ENCODE results near the gene TRIM17. TPM values are rescaled to one million over a fixed set of nuclear protein-coding genes. Genes with fewer than 3 reads are reported as not detected.

The TRIM17 gene
- total and polyA plus RNA-seq, 9 of the 15 experiments (the other 6 are each of a cell fraction or from before 2014, with no cell fraction given) = not detected

DNA sequence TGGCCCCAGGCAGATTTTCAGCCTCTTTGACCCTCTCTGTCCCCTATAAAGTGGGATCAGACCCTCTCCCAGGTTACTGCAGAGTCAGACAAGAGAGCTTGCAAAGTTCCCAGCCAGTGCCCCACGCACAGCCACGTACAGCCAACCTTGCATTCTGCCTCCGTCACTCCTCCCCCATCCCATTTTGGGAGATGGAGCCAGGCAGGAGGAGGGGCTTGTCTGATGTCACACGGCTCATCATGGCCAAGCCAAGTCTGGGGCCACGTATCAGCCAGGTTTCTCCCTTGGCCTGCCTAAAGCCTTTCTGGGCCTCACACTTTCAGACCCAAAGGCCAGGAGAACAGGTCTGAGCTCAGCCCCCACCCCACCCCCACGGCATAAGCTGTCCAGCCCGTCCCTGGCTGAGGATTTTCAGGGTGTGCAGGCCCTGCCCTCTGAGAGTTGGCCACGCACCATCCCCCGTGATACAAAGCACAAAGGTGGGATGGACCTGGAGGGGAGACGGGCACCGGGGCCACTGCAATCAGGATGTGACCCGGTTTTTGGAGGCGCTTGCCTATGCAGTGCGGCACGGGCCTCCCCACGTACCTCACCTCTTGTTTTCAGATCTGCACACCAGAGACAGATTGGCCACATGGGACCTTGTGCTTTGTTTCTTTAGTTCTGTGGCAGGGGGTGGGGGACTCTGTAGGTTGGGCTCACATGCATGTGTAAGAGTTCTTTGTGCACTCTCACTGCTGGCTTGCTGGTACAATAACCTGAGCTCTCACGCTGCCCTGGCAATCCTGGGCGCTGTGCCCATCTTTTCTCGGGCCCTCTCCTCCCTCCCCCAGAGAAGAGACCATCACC lies 57.7 kb downstream of the TRIM17 start:
- no peaks in the 10 kb centered on the region for H3K27me3 ChIP-seq (ENCODE audit: control insufficient read depth in 2 of 2, insufficient read depth in 2 of 2, low read length in 2 of 2)
- H3K27ac ChIP-seq (ENCODE audit: extremely low read depth, low read depth, low read length) = no peak overlapping the region
- H4K20me1 ChIP-seq (replicated peaks; ENCODE audit: control insufficient read depth, insufficient read depth, low read length) = no peaks in the 10 kb centered on the region
- H3K9ac ChIP-seq (ENCODE audit: insufficient read depth in 1 of 2, low read depth in 2 of 2, low read length in 2 of 2) = no peak overlapping the region; a peak in 1 of 4 replicates
- H3K9me1 ChIP-seq (ENCODE audit: control insufficient read depth, insufficient read depth, low read length) = no peaks in the 10 kb centered on the region
- no peak overlapping the region for H2AFZ ChIP-seq (ENCODE audit: low read depth, low read length)
- intact Hi-C loops (cut with micrococcal nuclease) = no loop called here
- POLR2A ChIA-PET = interaction anchor here (0.6 kb wide), 1 partner anchor 12 kb away, joined by 3 read pairs; no protein-coding TSS in a partner anchor
- no peak overlapping the region for H3K4me2 ChIP-seq (ENCODE audit: insufficient read depth, low read length)
- CTCF ChIA-PET (ENCODE audit: low intra/inter-chr PET ratio) = no interaction called here
- H3K36me3 ChIP-seq (ENCODE audit: control insufficient read depth, insufficient read depth, low read length) = no peaks in the 10 kb centered on the region
- H3K4me1 ChIP-seq (replicated peaks in 1 of 2; ENCODE audit: control insufficient read depth in 2 of 2, insufficient read depth in 2 of 2, low read length in 2 of 2) = peaks cover 0 to 55% of the 10 kb centered on the region in 2 experiments; a peak in 3 of 5 replicates
- H3K9me3 ChIP-seq (replicated peaks; ENCODE audit: control insufficient read depth, insufficient read depth, low read depth, low read length) = no peaks in the 10 kb centered on the region
- H3K4me3 ChIP-seq = no peak overlapping the region
- 75% methylated on average over 17 of the region's 19 CpGs for WGBS (ENCODE audit: insufficient coverage, low coverage, missing lambda C conversion rate)
- BruUV-seq (replicated peaks) = no TSS peak
- DNase-seq (ENCODE audit: extremely low read depth in 1 of 4, low spot score in 3 of 4) = peak in 1 of 4 experiments; percentile 37
- 0 out of 2 replicates have a peak, but pooled peaks have one; percentile 6 for TF ChIP-seq CREM (IDR thresholded peaks at IDR 0.05; ENCODE audit: low read depth)
- TF ChIP-seq ATF1 (CRISPR knock-in tag; IDR thresholded peaks at IDR 0.05) = no peak
- 0 out of 2 replicates have a peak, but pooled peaks have one; percentile 22 for TF ChIP-seq ATF1 (tag; IDR thresholded peaks at IDR 0.05)
- TF ChIP-seq ZNF324 (CRISPR knock-in tag; IDR thresholded peaks at IDR 0.05) = peak; percentile 96
- TF ChIP-seq, protein P1, sequence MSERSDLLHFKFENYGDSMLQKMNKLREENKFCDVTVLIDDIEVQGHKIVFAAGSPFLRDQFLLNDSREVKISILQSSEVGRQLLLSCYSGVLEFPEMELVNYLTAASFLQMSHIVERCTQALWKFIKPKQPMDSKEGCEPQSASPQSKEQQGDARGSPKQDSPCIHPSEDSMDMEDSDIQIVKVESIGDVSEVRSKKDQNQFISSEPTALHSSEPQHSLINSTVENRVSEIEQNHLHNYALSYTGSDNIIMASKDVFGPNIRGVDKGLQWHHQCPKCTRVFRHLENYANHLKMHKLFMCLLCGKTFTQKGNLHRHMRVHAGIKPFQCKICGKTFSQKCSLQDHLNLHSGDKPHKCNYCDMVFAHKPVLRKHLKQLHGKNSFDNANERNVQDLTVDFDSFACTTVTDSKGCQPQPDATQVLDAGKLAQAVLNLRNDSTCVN (CRISPR knock-in tag; IDR thresholded peaks at IDR 0.05) = no peak
- in situ Hi-C loops (cut with MboI) = no loop called here
- no peaks in the 10 kb centered on the region for H3K79me2 ChIP-seq (ENCODE audit: control insufficient read depth, insufficient read depth, low read length)
- FAIRE-seq = no peak
- ATAC-seq = peak; percentile 9

Data from K562 (cell line).